PC-9 (cell line): ENCODE results near the gene LRRC74A. TPM values are rescaled to one million over a fixed set of nuclear protein-coding genes. Genes with fewer than 3 reads are reported as not detected.

Source experiments
- BruUV-seq: library from RNA; stranded (reverse); fragments of 400-500 nt; replicated peaks from 2 replicates; lab custom pipeline; 2021; lab: Mats Ljungman, UMichigan
- CTCF ChIA-PET: fragments of 300-600 bp; sonication (Branson Sonifier 250); formaldehyde crosslinking; loops from one replicate; lab custom pipeline; 2022; ENCODE audit warnings: antibody characterized with exemption; lab: Charles Lee
- POLR2A ChIA-PET: fragments of 300-600 bp; sonication (Branson Sonifier 250); formaldehyde crosslinking; loops from one replicate; lab custom pipeline; 2022; ENCODE audit warnings: antibody characterized with exemption; ENCODE audit not compliant: unreplicated experiment; lab: Charles Lee
- DNase-seq, 2 experiments: peaks; one replicate each; pipeline versions ENCODE4 v3.0.0 to v3.0.0-alpha.2; 2015 to 2022; ENCODE audit warnings: mixed read lengths in 1 of 2
- H2AFZ ChIP-seq: fragments of 200-600 bp; sonication (generic); 2 replicates; pipeline ENCODE4 v1.8.1; 2017; ENCODE audit warnings: antibody characterized with exemption
- H3F3A ChIP-seq: fragments of 200-600 bp; sonication (generic); 2 replicates; pipeline ENCODE4 v1.8.1; 2017; ENCODE audit warnings: antibody characterized with exemption, mild to moderate bottlenecking, low read depth; ENCODE audit not compliant: insufficient read depth
- H3K27ac ChIP-seq: fragments of 200-600 bp; sonication (generic); 2 replicates; pipeline ENCODE4 v1.6.1; 2016; ENCODE audit warnings: mixed run types
- H3K27me3 ChIP-seq: fragments of 200-600 bp; sonication (generic); 2 replicates; pipeline ENCODE4 v1.6.1; 2016; ENCODE audit warnings: low read depth, mixed run types; ENCODE audit not compliant: insufficient read depth
- H3K36me3 ChIP-seq: fragments of 200-600 bp; sonication (generic); 2 replicates; pipeline ENCODE4 v1.6.1; 2016; ENCODE audit warnings: low read depth, mixed run types
- H3K4me1 ChIP-seq: fragments of 200-600 bp; sonication (generic); replicated peaks from 2 replicates; pipeline ENCODE4 v1.6.1; 2016; ENCODE audit warnings: mixed run types; ENCODE audit not compliant: insufficient read depth
- H3K4me2 ChIP-seq: fragments of 200-600 bp; sonication (generic); 2 replicates; pipeline ENCODE4 v1.6.1; 2017; ENCODE audit warnings: mixed run types
- H3K4me3 ChIP-seq: fragments of 200-600 bp; sonication (generic); 2 replicates; pipeline ENCODE4 v1.6.1; 2016; ENCODE audit warnings: mixed run types
- H3K79me2 ChIP-seq: fragments of 200-600 bp; sonication (generic); 2 replicates; pipeline ENCODE4 v1.6.1; 2017; ENCODE audit warnings: low read depth, mixed run types
- H3K9me2 ChIP-seq: fragments of 200-600 bp; sonication (generic); 2 replicates; pipeline ENCODE4 v1.8.1; 2017; ENCODE audit warnings: mild to moderate bottlenecking; ENCODE audit not compliant: insufficient read depth
- H3K9me3 ChIP-seq: fragments of 200-600 bp; sonication (generic); 2 replicates; pipeline ENCODE4 v1.8.1; 2016; ENCODE audit warnings: low read depth; ENCODE audit not compliant: insufficient read depth
- H4K20me1 ChIP-seq: fragments of 200-600 bp; sonication (generic); 2 replicates; pipeline ENCODE4 v1.8.1; 2017; ENCODE audit not compliant: insufficient read depth
- EZH2 ChIP-seq: fragments of 200-600 bp; sonication (generic); IDR thresholded peaks from 2 replicates; pipeline ENCODE4 v1.8.0; 2017; ENCODE audit warnings: antibody characterized with exemption, low read depth
- intact Hi-C: fragments of 100-400 bp; cut with micrococcal nuclease; formaldehyde crosslinking; loops from one replicate; pipeline ENCODE4 v1.10.0; 2022; ENCODE audit not compliant: unreplicated experiment
- total RNA-seq: library from RNA; stranded (reverse); gene quantifications from 2 replicates; pipeline ENCODE4 v1.2.3, GENCODE V29; 2021
- TF ChIP-seq, protein P1 (sequence below): fragments of 200-600 bp; sonication (generic); conservative IDR thresholded peaks from 2 replicates; pipeline ENCODE4 v1.6.1; 2017; ENCODE audit warnings: mixed run types, antibody characterized with exemption, mild to moderate bottlenecking, moderate library complexity

The LRRC74A gene
- total RNA-seq, 1 experiment from 2014 or later: not detected

DNA sequence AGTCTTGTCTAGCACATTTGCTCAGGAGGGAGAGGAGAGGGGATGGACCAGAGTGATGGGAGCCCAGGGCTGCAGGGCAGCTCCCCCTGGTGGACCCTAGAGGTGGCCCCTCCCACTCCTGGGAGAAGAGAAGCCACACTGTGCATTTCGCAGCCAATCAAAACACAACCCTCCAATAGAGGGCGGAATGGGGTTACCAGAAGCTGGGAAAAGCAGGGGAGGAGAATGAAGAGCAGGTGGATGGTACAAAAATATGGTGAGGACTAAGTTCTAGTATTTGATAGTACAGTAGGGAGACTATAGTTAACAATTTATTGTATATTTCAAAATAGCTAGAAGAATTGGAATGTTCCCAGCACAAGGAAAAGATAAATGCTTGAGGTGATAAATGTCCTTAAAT is 41.3 kb upstream of the LRRC74A start:
- Histone ChIP-seq H3K4me3 (no peak overlapping the region), H4K20me1 (0 out of 2 replicates have a peak, but pooled peaks cover 6% of the 10 kb centered on the region), H2AFZ (no peak overlapping the region), H3K79me2 (no peaks in the 10 kb centered on the region), H3K36me3 (no peaks in the 10 kb centered on the region), H3K27me3 (no peaks in the 10 kb centered on the region), H3K9me2 (no peaks in the 10 kb centered on the region), H3K4me2 (no peak overlapping the region), H3K4me1 (no peaks in the 10 kb centered on the region), H3F3A (no peaks in the 10 kb centered on the region), H3K27ac (no peak overlapping the region), H3K9me3 (no peaks in the 10 kb centered on the region)
- intact Hi-C loops: loop anchor here (1.0 kb wide), 1 partner anchor 75 kb away; no protein-coding TSS in a partner anchor
- no TSS peak for BruUV-seq
- DNase-seq: peak; percentile 65 to 80
- TF ChIP-seq, protein P1, sequence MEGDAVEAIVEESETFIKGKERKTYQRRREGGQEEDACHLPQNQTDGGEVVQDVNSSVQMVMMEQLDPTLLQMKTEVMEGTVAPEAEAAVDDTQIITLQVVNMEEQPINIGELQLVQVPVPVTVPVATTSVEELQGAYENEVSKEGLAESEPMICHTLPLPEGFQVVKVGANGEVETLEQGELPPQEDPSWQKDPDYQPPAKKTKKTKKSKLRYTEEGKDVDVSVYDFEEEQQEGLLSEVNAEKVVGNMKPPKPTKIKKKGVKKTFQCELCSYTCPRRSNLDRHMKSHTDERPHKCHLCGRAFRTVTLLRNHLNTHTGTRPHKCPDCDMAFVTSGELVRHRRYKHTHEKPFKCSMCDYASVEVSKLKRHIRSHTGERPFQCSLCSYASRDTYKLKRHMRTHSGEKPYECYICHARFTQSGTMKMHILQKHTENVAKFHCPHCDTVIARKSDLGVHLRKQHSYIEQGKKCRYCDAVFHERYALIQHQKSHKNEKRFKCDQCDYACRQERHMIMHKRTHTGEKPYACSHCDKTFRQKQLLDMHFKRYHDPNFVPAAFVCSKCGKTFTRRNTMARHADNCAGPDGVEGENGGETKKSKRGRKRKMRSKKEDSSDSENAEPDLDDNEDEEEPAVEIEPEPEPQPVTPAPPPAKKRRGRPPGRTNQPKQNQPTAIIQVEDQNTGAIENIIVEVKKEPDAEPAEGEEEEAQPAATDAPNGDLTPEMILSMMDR: peak; percentile 83
- no peak for TF ChIP-seq EZH2
- POLR2A ChIA-PET: interaction anchor here (0.6 kb wide), 1 partner anchor 1602 kb away, joined by 3 read pairs; no protein-coding TSS in a partner anchor
- CTCF ChIA-PET: interaction anchor here (0.7 to 2.2 kb wide), 6 partner anchors 12 to 95 kb away, joined by 3 to 28 read pairs (median 6); no protein-coding TSS in a partner anchor

DNA sequence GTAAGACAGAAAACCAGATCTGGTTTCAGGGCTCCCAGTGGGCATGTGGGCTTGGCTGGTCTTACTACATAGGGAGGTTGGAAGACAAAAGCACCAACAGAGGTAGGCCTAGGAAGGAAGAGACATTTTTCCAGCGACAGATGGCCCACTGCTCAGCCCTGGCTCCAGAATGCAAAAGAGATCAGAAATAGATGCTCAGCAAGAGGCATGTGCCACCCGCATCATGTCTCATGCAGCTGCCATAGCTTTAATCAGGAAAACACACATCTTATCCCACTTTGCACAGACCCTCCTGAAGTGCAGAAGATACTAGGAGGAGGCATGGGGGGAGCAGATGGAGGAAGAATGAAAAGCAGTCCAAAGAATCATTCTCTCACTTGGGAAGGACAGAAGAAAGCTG is 39.6 kb upstream of the LRRC74A start:
- H3K9me3 ChIP-seq: no peaks in the 10 kb centered on the region
- intact Hi-C loops: no loop called here
- no TSS peak for BruUV-seq
- no peaks in the 10 kb centered on the region for H3K9me2 ChIP-seq
- H3K79me2 ChIP-seq: no peaks in the 10 kb centered on the region
- POLR2A ChIA-PET: no interaction called here
- DNase-seq: no peak
- H3K27ac ChIP-seq: no peak overlapping the region
- H3K36me3 ChIP-seq: 0 out of 2 replicates have a peak, but pooled peaks cover 6% of the 10 kb centered on the region
- TF ChIP-seq, protein P1: no peak
- TF ChIP-seq EZH2: no peak
- 0 out of 2 replicates have a peak, but pooled peaks cover 6% of the 10 kb centered on the region for H4K20me1 ChIP-seq
- H3K4me3 ChIP-seq: no peak overlapping the region
- CTCF ChIA-PET: no interaction called here
- no peaks in the 10 kb centered on the region for H3K27me3 ChIP-seq
- no peaks in the 10 kb centered on the region for H3F3A ChIP-seq
- no peaks in the 10 kb centered on the region for H3K4me1 ChIP-seq
- H3K4me2 ChIP-seq: no peak overlapping the region
- no peak overlapping the region for H2AFZ ChIP-seq

DNA sequence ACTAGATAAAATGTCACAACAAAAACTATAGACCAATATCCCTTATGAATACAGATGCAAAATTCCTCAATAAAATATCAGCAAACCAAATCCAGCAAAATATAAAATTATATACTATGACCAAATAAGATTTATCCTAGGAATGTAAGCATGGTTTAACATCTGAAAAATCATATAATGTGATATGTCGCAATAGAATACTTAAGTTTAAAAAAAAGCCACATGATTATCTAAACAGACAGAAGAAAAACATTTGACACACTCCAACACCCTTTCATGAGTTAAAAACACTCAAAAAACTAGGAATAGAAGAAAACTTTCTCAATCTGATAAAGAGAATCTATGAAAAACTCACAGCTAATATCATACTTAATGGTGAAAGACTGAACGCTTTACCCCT is 33.8 kb upstream of the LRRC74A start:
- Histone ChIP-seq H3K79me2 (no peaks in the 10 kb centered on the region), H3K27ac (no peak overlapping the region), H3K36me3 (0 out of 2 replicates have a peak, but pooled peaks cover 14% of the 10 kb centered on the region), H3K9me2 (no peaks in the 10 kb centered on the region), H3F3A (no peaks in the 10 kb centered on the region), H3K4me3 (no peak overlapping the region), H2AFZ (no peak overlapping the region), H3K9me3 (no peaks in the 10 kb centered on the region), H4K20me1 (no peaks in the 10 kb centered on the region), H3K4me2 (no peak overlapping the region), H3K4me1 (no peaks in the 10 kb centered on the region), H3K27me3 (no peaks in the 10 kb centered on the region)
- POLR2A ChIA-PET: no interaction called here
- TF ChIP-seq EZH2: no peak
- TF ChIP-seq, protein P1: no peak
- no peak for DNase-seq
- no TSS peak for BruUV-seq
- CTCF ChIA-PET: no interaction called here
- intact Hi-C loops: no loop called here
